H9 (cell line): ENCODE measurements around the gene ZNF583. TPM values are rescaled to one million over a fixed set of nuclear protein-coding genes. Genes with fewer than 3 reads are reported as not detected.

Experiments
- DNase-seq: peaks from one replicate; pipeline ENCODE4 v3.0.0-alpha.2; 2017
- H2AFZ ChIP-seq: one replicate; pipeline ENCODE4 v1.6.1; 2013; ENCODE audit warnings: mild to moderate bottlenecking, low read length, control low read depth, moderate library complexity
- H2AK5ac ChIP-seq: 2 replicates; pipeline ENCODE4 v1.6.1; 2013; ENCODE audit warnings: low read length, control low read depth, mixed read lengths; ENCODE audit not compliant: insufficient read length
- H2BK120ac ChIP-seq: one replicate; pipeline ENCODE4 v1.6.1; 2013; ENCODE audit warnings: low read depth, mild to moderate bottlenecking, low read length, control low read depth, inconsistent platforms; ENCODE audit not compliant: poor library complexity, severe bottlenecking
- H2BK12ac ChIP-seq: 2 replicates; pipeline ENCODE4 v1.6.1; 2013; ENCODE audit warnings: low read length, control low read depth, mixed read lengths, low read depth; ENCODE audit not compliant: insufficient read length
- H2BK15ac ChIP-seq: 2 replicates; pipeline ENCODE4 v1.6.1; 2013; ENCODE audit warnings: low read depth, low read length, control low read depth
- H2BK20ac ChIP-seq: one replicate; pipeline ENCODE4 v1.6.1; 2013; ENCODE audit warnings: low read depth, mild to moderate bottlenecking, low read length, control low read depth, inconsistent platforms; ENCODE audit not compliant: poor library complexity, severe bottlenecking
- H2BK5ac ChIP-seq: 2 replicates; pipeline ENCODE4 v1.6.1; 2013; ENCODE audit warnings: low read length, control low read depth, mixed read lengths; ENCODE audit not compliant: insufficient read length
- H3K14ac ChIP-seq: 2 replicates; pipeline ENCODE4 v1.6.1; 2013; ENCODE audit warnings: low read length, control low read depth; ENCODE audit not compliant: insufficient read depth
- H3K18ac ChIP-seq: 2 replicates; pipeline ENCODE4 v1.6.1; 2013; ENCODE audit warnings: low read depth, mild to moderate bottlenecking, mixed read lengths, low read length, control low read depth; ENCODE audit not compliant: insufficient read length
- H3K23ac ChIP-seq: 2 replicates; pipeline ENCODE4 v1.6.1; 2013; ENCODE audit warnings: low read length, control low read depth, mixed read lengths, low read depth; ENCODE audit not compliant: insufficient read length
- H3K23me2 ChIP-seq: 2 replicates; pipeline ENCODE4 v1.6.1; 2013; ENCODE audit warnings: low read depth, mild to moderate bottlenecking, mixed read lengths, low read length, control low read depth; ENCODE audit not compliant: insufficient read length, poor library complexity, severe bottlenecking
- H3K27ac ChIP-seq: 2 replicates; pipeline ENCODE4 v1.5.1; 2013; ENCODE audit warnings: low read length, control low read depth, mixed read lengths, low read depth; ENCODE audit not compliant: insufficient read length
- H3K27me3 ChIP-seq: 2 replicates; pipeline ENCODE4 v1.6.1; 2013; ENCODE audit warnings: low read length, control low read depth, inconsistent platforms; ENCODE audit not compliant: insufficient read depth
- H3K4ac ChIP-seq: 2 replicates; pipeline ENCODE4 v1.6.1; 2013; ENCODE audit warnings: low read depth, mild to moderate bottlenecking, control low read depth, inconsistent platforms, low read length, moderate library complexity
- H3K4me1 ChIP-seq: 2 replicates; pipeline ENCODE4 v1.6.1; 2013; ENCODE audit warnings: low read length, control low read depth, inconsistent platforms; ENCODE audit not compliant: insufficient read depth
- H3K4me2 ChIP-seq: 2 replicates; pipeline ENCODE4 v1.6.1; 2013; ENCODE audit warnings: low read length, control low read depth, mixed read lengths; ENCODE audit not compliant: insufficient read length, insufficient read depth
- H3K56ac ChIP-seq: 2 replicates; pipeline ENCODE4 v1.6.1; 2013; ENCODE audit warnings: low read depth, mild to moderate bottlenecking, mixed read lengths, low read length, control low read depth; ENCODE audit not compliant: insufficient read length
- H3K79me1 ChIP-seq: 2 replicates; pipeline ENCODE4 v1.6.1; 2013; ENCODE audit warnings: low read depth, mild to moderate bottlenecking, moderate library complexity, low read length, control low read depth, inconsistent platforms; ENCODE audit not compliant: insufficient read depth, poor library complexity, severe bottlenecking
- H3K79me2 ChIP-seq: 2 replicates; pipeline ENCODE4 v1.6.1; 2013; ENCODE audit warnings: low read length, control low read depth, inconsistent platforms; ENCODE audit not compliant: insufficient read depth
- H3K9ac ChIP-seq: 2 replicates; pipeline ENCODE4 v1.6.1; 2013; ENCODE audit warnings: low read length, control low read depth, mixed read lengths; ENCODE audit not compliant: insufficient read length; ENCODE audit errors: extremely low read depth
- H3K9me3 ChIP-seq: one replicate; pipeline ENCODE4 v1.6.1; 2013; ENCODE audit warnings: low read depth, low read length, inconsistent platforms; ENCODE audit not compliant: control insufficient read depth
- H3T11ph ChIP-seq: one replicate; pipeline ENCODE4 v1.6.1; 2013; ENCODE audit warnings: mild to moderate bottlenecking, low read length, control low read depth, inconsistent platforms
- H4K20me1 ChIP-seq: one replicate; pipeline ENCODE4 v1.6.1; 2013; ENCODE audit not compliant: control insufficient read depth, insufficient read length, insufficient read depth
- H4K5ac ChIP-seq: 2 replicates; pipeline ENCODE4 v1.6.1; 2013; ENCODE audit warnings: low read depth, mild to moderate bottlenecking, mixed read lengths, low read length, control low read depth; ENCODE audit not compliant: insufficient read length
- H4K8ac ChIP-seq: replicated peaks from 2 replicates; pipeline ENCODE4 v1.6.1; 2013; ENCODE audit warnings: low read length, control low read depth, mixed read lengths, low read depth; ENCODE audit not compliant: insufficient read length
- H4K91ac ChIP-seq: 2 replicates; pipeline ENCODE4 v1.6.1; 2013; ENCODE audit warnings: low read depth, mild to moderate bottlenecking, moderate library complexity, mixed read lengths, low read length, control low read depth; ENCODE audit not compliant: insufficient read length
- H3K27ac Mint-ChIP-seq, 3 experiments: 2 replicates in 2 of 3; 3 replicates in 1 of 3; pipeline ENCODE4 v1.8.0; 2020 to 2021; ENCODE audit warnings: mixed read lengths in 3 of 3, mild to moderate bottlenecking in 1 of 3, moderate library complexity in 1 of 3
- H3K27me3 Mint-ChIP-seq: 2 replicates; pipeline ENCODE4 v1.8.0; 2021; ENCODE audit warnings: low read depth, mild to moderate bottlenecking, moderate library complexity, mixed read lengths
- H3K36me3 Mint-ChIP-seq, 3 experiments: 2 replicates in 2 of 3; 3 replicates in 1 of 3; pipeline ENCODE4 v1.8.0; 2020 to 2021; ENCODE audit warnings: low read depth in 3 of 3, mixed read lengths in 3 of 3; ENCODE audit not compliant: insufficient read depth in 1 of 3
- H3K4me1 Mint-ChIP-seq, 2 experiments: 2 replicates each; pipeline ENCODE4 v1.8.0; 2020; ENCODE audit warnings: mixed read lengths in 2 of 2
- H3K4me3 Mint-ChIP-seq, 2 experiments: 2 replicates in 1 of 2; 3 replicates in 1 of 2; pipeline ENCODE4 v1.8.0; 2020 to 2021; ENCODE audit warnings: mild to moderate bottlenecking in 2 of 2, mixed read lengths in 2 of 2, moderate library complexity in 1 of 2
- H3K9me3 Mint-ChIP-seq, 2 experiments: 2 replicates in 1 of 2; 3 replicates in 1 of 2; pipeline ENCODE4 v1.8.0; 2020; ENCODE audit warnings: mild to moderate bottlenecking in 2 of 2, mixed read lengths in 2 of 2, moderate library complexity in 1 of 2
- WGBS: extraction: QIAGEN DNeasy Blood & Tissue Kit; methylation state at CpG from one replicate; pipeline ENCODE4 v1.1.7; 2013; ENCODE audit warnings: missing lambda C conversion rate, low lambda C conversion rate, mixed read lengths; ENCODE audit not compliant: insufficient read length; ENCODE audit errors: extremely low coverage; 5-methylcytosine and 5-hydroxymethylcytosine counted together
- long read RNA-seq: library from polyadenylated mRNA; unstranded; transcript quantifications from one replicate; pipeline ENCODE4 v2.0.0, GENCODE V29; 2020
- total RNA-seq: library from RNA; stranded (reverse); gene quantifications from 2 replicates; pipeline ENCODE4 v1.2.1, GENCODE V29; 2021
- TF ChIP-seq, protein P1 (sequence below): fragments of 200-600 bp; sonication (generic); conservative IDR thresholded peaks from 3 replicates; pipeline ENCODE4 v1.8.0; 2021; ENCODE audit warnings: antibody characterized with exemption, mild to moderate bottlenecking

ZNF583 gene
- total RNA-seq: 2.2 and 3.3 TPM in 2 replicates
- long read RNA-seq, full-length matches to known transcripts: 10 of 13 reads
- long read RNA-seq, partial matches to known transcripts: 0 of 13 reads
- long read RNA-seq, other reads (novel, unspliced or antisense): 3 of 13 reads

GRCh38 chr19:56403764-56404704 is at the start of gene ZNF583:
Gene ZNF583 (plus strand): TSS chr19:56404332. CDS start chr19:56407115, 2,783 bp downstream.
- Mint-ChIP-seq H3K27ac (peak within 1 kb of the TSS; percentile 64 to 91 (median 89); a peak in 6 of 7 replicates), H3K9me3 (peaks cover 55 to 76% of the 10 kb centered on the region in 2 experiments), H3K36me3 (peaks cover 52 to 61% (median 59%) of the 10 kb centered on the region in 3 experiments), H3K27me3 (peaks cover 5% of the 10 kb centered on the region), H3K4me3 (peak within 1 kb of the TSS; percentile 89 to 90), H3K4me1 (peaks cover 11 to 14% of the 10 kb centered on the region in 2 experiments)
- Histone ChIP-seq H4K91ac (no peak within 1 kb of the TSS), H4K5ac (no peak within 1 kb of the TSS), H3K56ac (no peak within 1 kb of the TSS), H3K79me2 (no peaks in the 10 kb centered on the region; the same call in 1 of the 2 replicates), H3T11ph (no peak within 1 kb of the TSS), H2BK120ac (no peak within 1 kb of the TSS), H3K9ac (peak within 1 kb of the TSS; percentile 76), H3K23ac (peak within 1 kb of the TSS; percentile 4), H4K20me1 (no peaks in the 10 kb centered on the region), H3K27me3 (no peaks in the 10 kb centered on the region), H3K4ac (no peak within 1 kb of the TSS), H3K23me2 (peaks cover 6% of the 10 kb centered on the region), H4K8ac (no peak within 1 kb of the TSS), H3K14ac (peak within 1 kb of the TSS; percentile 94), H2AK5ac (no peak within 1 kb of the TSS), H3K9me3 (peaks cover 9% of the 10 kb centered on the region), H3K79me1 (no peaks in the 10 kb centered on the region), H3K18ac (peak within 1 kb of the TSS; percentile 89), H2BK12ac (no peak within 1 kb of the TSS), H2BK5ac (no peak within 1 kb of the TSS), H2AFZ (no peak within 1 kb of the TSS), H3K4me1 (peaks cover 6% of the 10 kb centered on the region; the same call in 1 of the 2 replicates), H2BK20ac (no peak within 1 kb of the TSS), H3K27ac (no peak within 1 kb of the TSS), H3K4me2 (peak within 1 kb of the TSS; percentile 81), H2BK15ac (no peak within 1 kb of the TSS)
- TF ChIP-seq, protein P1, sequence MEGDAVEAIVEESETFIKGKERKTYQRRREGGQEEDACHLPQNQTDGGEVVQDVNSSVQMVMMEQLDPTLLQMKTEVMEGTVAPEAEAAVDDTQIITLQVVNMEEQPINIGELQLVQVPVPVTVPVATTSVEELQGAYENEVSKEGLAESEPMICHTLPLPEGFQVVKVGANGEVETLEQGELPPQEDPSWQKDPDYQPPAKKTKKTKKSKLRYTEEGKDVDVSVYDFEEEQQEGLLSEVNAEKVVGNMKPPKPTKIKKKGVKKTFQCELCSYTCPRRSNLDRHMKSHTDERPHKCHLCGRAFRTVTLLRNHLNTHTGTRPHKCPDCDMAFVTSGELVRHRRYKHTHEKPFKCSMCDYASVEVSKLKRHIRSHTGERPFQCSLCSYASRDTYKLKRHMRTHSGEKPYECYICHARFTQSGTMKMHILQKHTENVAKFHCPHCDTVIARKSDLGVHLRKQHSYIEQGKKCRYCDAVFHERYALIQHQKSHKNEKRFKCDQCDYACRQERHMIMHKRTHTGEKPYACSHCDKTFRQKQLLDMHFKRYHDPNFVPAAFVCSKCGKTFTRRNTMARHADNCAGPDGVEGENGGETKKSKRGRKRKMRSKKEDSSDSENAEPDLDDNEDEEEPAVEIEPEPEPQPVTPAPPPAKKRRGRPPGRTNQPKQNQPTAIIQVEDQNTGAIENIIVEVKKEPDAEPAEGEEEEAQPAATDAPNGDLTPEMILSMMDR: no peak
- peak; percentile 89 for DNase-seq
- no CpG with 5 or more reads among the region's 70 CpGs for WGBS
